Stimulated activated CD4-positive, alpha-beta T cell treated with anti-CD3 and anti-CD28 coated beads, TNF-alpha, amount 100 ng/mL, for 48 hours (primary cell): Measurements from ENCODE around the gene NBPF19.
A peak's percentile ranks its signal among the peaks of the same experiment; 100 is the strongest.
"Not testable (repeated sequence)": the region's sequence is repeated elsewhere in the genome, so short reads cannot be mapped to it uniquely, and the experiment has no call there.

Experiments
- DNase-seq, 3 donors: peaks; one replicate each; pipeline ENCODE4 v3.0.0-alpha.2; 2020; ENCODE audit warnings: low read depth in 3 of 3

NBPF19 gene

GRCh38 chr1:149474745-149475144, at the start of gene NBPF19:
Gene NBPF19, plus strand, starts transcription at chr1:149475045. Its CDS starts 888 bp downstream, at chr1:149475933.
- DNase-seq = not testable (repeated sequence)

- not testable (repeated sequence) for DNase-seq
Observed at GRCh38 chr1:149428317-149428716, 46.5 kb upstream of the NBPF19 start.

- not testable (repeated sequence) for DNase-seq
Observed at GRCh38 chr1:149445451-149445850, 29.4 kb upstream of the NBPF19 start.

- DNase-seq = not testable (repeated sequence)
Observed at GRCh38 chr1:149452196-149452595, 22.6 kb upstream of the NBPF19 start.

GRCh38 chr1:149452652-149453051, 22.2 kb upstream of the NBPF19 start:
- DNase-seq = not testable (repeated sequence)

- peak; percentile 34 to 42 (median 41) for DNase-seq
Observed at GRCh38 chr1:149558350-149558825, 83.5 kb downstream of the NBPF19 start.

- DNase-seq = not testable (repeated sequence)
Observed at GRCh38 chr1:149561806-149562205, 87.0 kb downstream of the NBPF19 start.

GRCh38 chr1:149565485-149565884, 90.6 kb downstream of the NBPF19 start:
- DNase-seq = not testable (repeated sequence)

GRCh38 chr1:149572763-149573162, 97.9 kb downstream of the NBPF19 start:
- DNase-seq = not testable (repeated sequence)

GRCh38 chr1:149585592-149585991, 110.7 kb downstream of the NBPF19 start:
- DNase-seq = not testable (repeated sequence)
